ENCODE measurements around the gene DDX28. TPM values are rescaled to one million over a fixed set of nuclear protein-coding genes. Genes with fewer than 3 reads are reported as not detected.

DDX28 gene
- total and polyA plus RNA-seq, 2 donors (not counting 3 experiments of a cell fraction or from before 2014, with no cell fraction given): 8.4 to 12.5 TPM

DNA sequence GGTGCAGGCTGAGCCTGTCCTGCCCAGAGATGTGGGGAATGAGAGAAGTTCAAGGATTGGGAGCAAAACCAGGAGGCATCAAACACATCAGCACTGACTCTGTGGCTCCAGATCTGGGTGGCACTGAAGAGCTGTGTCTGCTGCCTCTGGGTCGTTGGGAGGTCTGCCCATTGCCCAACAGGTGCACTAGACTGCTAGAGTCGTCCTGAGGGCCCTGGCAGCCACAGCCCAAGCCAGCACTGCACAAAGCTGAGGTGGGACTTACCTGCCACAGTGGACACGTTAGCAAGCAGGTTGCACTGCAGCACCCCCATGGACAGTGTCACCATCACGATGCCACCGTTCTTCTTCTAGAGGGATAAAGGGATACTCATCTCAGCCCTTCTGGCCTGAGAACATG is 46.0 kb downstream of the DDX28 start:
- ChIA-PET POLR2A (no interaction called here), CTCF (interaction anchor here (1.6 kb wide), 1 partner anchor 64 kb away, joined by 4 read pairs; no protein-coding TSS in a partner anchor)
- Histone ChIP-seq H3K9me3 (replicated peaks; ENCODE audit: control insufficient read depth, insufficient read depth, low read length) (no peaks in the 10 kb centered on the region), H3K4me2 (ENCODE audit: insufficient read depth, low read length) (no peak overlapping the region), H3K79me2 (ENCODE audit: control insufficient read depth, insufficient read depth, low read length) (no peaks in the 10 kb centered on the region), H4K20me1 (replicated peaks; ENCODE audit: control insufficient read depth, extremely low read depth, insufficient read depth, low read length) (no peaks in the 10 kb centered on the region), H3K9ac (replicated peaks; ENCODE audit: extremely low read depth, insufficient read depth, low read length) (no peak overlapping the region), H3K4me1 (ENCODE audit: control insufficient read depth, extremely low read depth, insufficient read depth, low read length) (no peaks in the 10 kb centered on the region), H2AFZ (ENCODE audit: low read depth, low read length) (no peak overlapping the region), H3K27ac (ENCODE audit: insufficient read depth, low read depth, low read length) (no peak overlapping the region), H3K9me1 (replicated peaks; ENCODE audit: control insufficient read depth, extremely low read depth, insufficient read depth, low read length) (no peaks in the 10 kb centered on the region), H3K36me3 (ENCODE audit: control insufficient read depth in 2 of 2, extremely low read depth in 1 of 2, insufficient read depth in 2 of 2, low read length in 2 of 2) (no peaks in the 10 kb centered on the region), H3K4me3 (replicated peaks in 1 of 3; ENCODE audit: insufficient read depth in 1 of 3, low read depth in 1 of 3, low read length in 3 of 3) (no peak overlapping the region), H3K27me3 (ENCODE audit: control insufficient read depth in 2 of 2, insufficient read depth in 2 of 2, low read length in 2 of 2) (peaks cover 0 to 3% of the 10 kb centered on the region in 2 experiments)
- TF ChIP-seq, protein P1, sequence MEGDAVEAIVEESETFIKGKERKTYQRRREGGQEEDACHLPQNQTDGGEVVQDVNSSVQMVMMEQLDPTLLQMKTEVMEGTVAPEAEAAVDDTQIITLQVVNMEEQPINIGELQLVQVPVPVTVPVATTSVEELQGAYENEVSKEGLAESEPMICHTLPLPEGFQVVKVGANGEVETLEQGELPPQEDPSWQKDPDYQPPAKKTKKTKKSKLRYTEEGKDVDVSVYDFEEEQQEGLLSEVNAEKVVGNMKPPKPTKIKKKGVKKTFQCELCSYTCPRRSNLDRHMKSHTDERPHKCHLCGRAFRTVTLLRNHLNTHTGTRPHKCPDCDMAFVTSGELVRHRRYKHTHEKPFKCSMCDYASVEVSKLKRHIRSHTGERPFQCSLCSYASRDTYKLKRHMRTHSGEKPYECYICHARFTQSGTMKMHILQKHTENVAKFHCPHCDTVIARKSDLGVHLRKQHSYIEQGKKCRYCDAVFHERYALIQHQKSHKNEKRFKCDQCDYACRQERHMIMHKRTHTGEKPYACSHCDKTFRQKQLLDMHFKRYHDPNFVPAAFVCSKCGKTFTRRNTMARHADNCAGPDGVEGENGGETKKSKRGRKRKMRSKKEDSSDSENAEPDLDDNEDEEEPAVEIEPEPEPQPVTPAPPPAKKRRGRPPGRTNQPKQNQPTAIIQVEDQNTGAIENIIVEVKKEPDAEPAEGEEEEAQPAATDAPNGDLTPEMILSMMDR (IDR thresholded peaks at IDR 0.05; ENCODE audit: extremely low read depth in 1 of 2, insufficient read depth in 1 of 2, low read depth in 1 of 2, low read length in 2 of 2): no peak
- TF ChIP-seq EZH2 (IDR thresholded peaks at IDR 0.05; ENCODE audit: borderline replicate concordance, low read depth, low read length, severe bottlenecking): no peak
- TF ChIP-seq FOS (IDR thresholded peaks at IDR 0.05; ENCODE audit: borderline replicate concordance, insufficient read depth, low read length): no peak
- TF ChIP-seq GATA2 (IDR thresholded peaks at IDR 0.05; ENCODE audit: insufficient read depth, insufficient read length, low read depth, low read length): no peak
- TF ChIP-seq MYC (IDR thresholded peaks at IDR 0.05; ENCODE audit: low read depth, low read length): no peak
- BruUV-seq (replicated peaks): no TSS peak
- DNase-seq (ENCODE audit: low read depth, low spot score) (no peak), FAIRE-seq (no peak)
- dilution Hi-C loops (cut with MboI; ENCODE audit: extremely low pct_ligation_motif_present, low sequenced_read_pairs): no loop called here
- intact Hi-C loops (cut with micrococcal nuclease): no loop called here

DNA sequence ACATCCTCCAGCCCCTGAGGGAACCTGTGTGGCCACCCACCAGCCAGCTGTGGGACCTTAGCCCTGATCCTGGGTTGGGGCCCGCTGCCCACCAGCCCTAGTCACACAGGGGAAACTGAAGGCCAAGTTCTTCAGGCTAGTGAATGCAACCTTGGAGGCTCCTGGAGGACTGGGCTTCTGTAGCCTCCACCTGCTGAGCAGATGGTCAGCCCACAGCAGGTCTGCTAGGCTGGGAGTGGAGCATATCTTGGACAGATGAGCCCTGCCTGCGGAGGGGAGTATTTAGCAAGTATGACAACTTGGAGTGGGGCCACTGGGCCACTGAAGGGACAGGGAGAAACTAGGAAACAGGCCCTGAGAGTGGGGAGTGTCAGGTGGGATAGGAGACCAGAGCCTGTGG is 46.8 kb downstream of the DDX28 start:
- intact Hi-C loops (cut with micrococcal nuclease) (no loop called here), dilution Hi-C loops (cut with MboI; ENCODE audit: extremely low pct_ligation_motif_present, low sequenced_read_pairs) (no loop called here)
- ChIA-PET CTCF (interaction anchor here (1.6 kb wide), 1 partner anchor 65 kb away, joined by 4 read pairs; no protein-coding TSS in a partner anchor), POLR2A (no interaction called here)
- H3K4me3 ChIP-seq (replicated peaks in 1 of 3; ENCODE audit: insufficient read depth in 1 of 3, low read depth in 1 of 3, low read length in 3 of 3): no peak overlapping the region
- H3K4me1 ChIP-seq (ENCODE audit: control insufficient read depth, extremely low read depth, insufficient read depth, low read length): no peaks in the 10 kb centered on the region
- H3K36me3 ChIP-seq (ENCODE audit: control insufficient read depth in 2 of 2, extremely low read depth in 1 of 2, insufficient read depth in 2 of 2, low read length in 2 of 2): no peaks in the 10 kb centered on the region
- no peaks in the 10 kb centered on the region for H3K9me3 ChIP-seq (replicated peaks; ENCODE audit: control insufficient read depth, insufficient read depth, low read length)
- H2AFZ ChIP-seq (ENCODE audit: low read depth, low read length): no peak overlapping the region
- FAIRE-seq: no peak
- H3K79me2 ChIP-seq (ENCODE audit: control insufficient read depth, insufficient read depth, low read length): no peaks in the 10 kb centered on the region
- H4K20me1 ChIP-seq (replicated peaks; ENCODE audit: control insufficient read depth, extremely low read depth, insufficient read depth, low read length): no peaks in the 10 kb centered on the region
- no peaks in the 10 kb centered on the region for H3K9me1 ChIP-seq (replicated peaks; ENCODE audit: control insufficient read depth, extremely low read depth, insufficient read depth, low read length)
- TF ChIP-seq, protein P1 (IDR thresholded peaks at IDR 0.05; ENCODE audit: extremely low read depth in 1 of 2, insufficient read depth in 1 of 2, low read depth in 1 of 2, low read length in 2 of 2): no peak
- TF ChIP-seq MYC (IDR thresholded peaks at IDR 0.05; ENCODE audit: low read depth, low read length): no peak
- TF ChIP-seq FOS (IDR thresholded peaks at IDR 0.05; ENCODE audit: borderline replicate concordance, insufficient read depth, low read length): no peak
- TF ChIP-seq, protein P2, sequence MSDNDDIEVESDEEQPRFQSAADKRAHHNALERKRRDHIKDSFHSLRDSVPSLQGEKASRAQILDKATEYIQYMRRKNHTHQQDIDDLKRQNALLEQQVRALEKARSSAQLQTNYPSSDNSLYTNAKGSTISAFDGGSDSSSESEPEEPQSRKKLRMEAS (IDR thresholded peaks at IDR 0.05; ENCODE audit: insufficient read depth, insufficient read length): no peak
- no peak for TF ChIP-seq GATA2 (IDR thresholded peaks at IDR 0.05; ENCODE audit: insufficient read depth, insufficient read length, low read depth, low read length)
- H3K27me3 ChIP-seq (ENCODE audit: control insufficient read depth in 2 of 2, insufficient read depth in 2 of 2, low read length in 2 of 2): peaks cover 0 to 3% of the 10 kb centered on the region in 2 experiments
- no TSS peak for BruUV-seq (replicated peaks)
- no peak overlapping the region for H3K9ac ChIP-seq (replicated peaks; ENCODE audit: extremely low read depth, insufficient read depth, low read length)
- no peak overlapping the region for H3K4me2 ChIP-seq (ENCODE audit: insufficient read depth, low read length)
- H3K27ac ChIP-seq (ENCODE audit: insufficient read depth, low read depth, low read length): no peak overlapping the region
- DNase-seq (ENCODE audit: low read depth, low spot score): no peak
